Neural crest cell (in vitro differentiated cells): ENCODE results near the gene TJP2. TPM values are rescaled to one million over a fixed set of nuclear protein-coding genes. Genes with fewer than 3 reads are reported as not detected.
A peak's percentile ranks its signal among the peaks of the same experiment; 100 is the strongest.

Experiments
- DNase-seq: peaks from one replicate; pipeline ENCODE4 v3.0.0; 2021; ENCODE audit warnings: low read depth, mixed read lengths, low spot score
- H3K27ac Mint-ChIP-seq: one replicate; pipeline ENCODE4 v1.8.0; 2021; ENCODE audit warnings: mild to moderate bottlenecking, mixed read lengths; ENCODE audit not compliant: unreplicated experiment
- H3K27me3 Mint-ChIP-seq: 2 replicates; pipeline ENCODE4 v1.8.0; 2021; ENCODE audit warnings: low read depth, mild to moderate bottlenecking, mixed read lengths
- H3K36me3 Mint-ChIP-seq: 2 replicates; pipeline ENCODE4 v1.8.0; 2021; ENCODE audit warnings: low read depth, mild to moderate bottlenecking, mixed read lengths
- H3K4me1 Mint-ChIP-seq: 2 replicates; pipeline ENCODE4 v1.8.0; 2021; ENCODE audit warnings: mixed read lengths
- H3K4me3 Mint-ChIP-seq: one replicate; pipeline ENCODE4 v1.8.0; 2021; ENCODE audit warnings: mild to moderate bottlenecking, mixed read lengths
- H3K9me3 Mint-ChIP-seq: 2 replicates; pipeline ENCODE4 v1.8.0; 2021; ENCODE audit warnings: mixed read lengths
- CTCF ChIP-seq: fragments of 200-600 bp; sonication (generic); conservative IDR thresholded peaks from 2 replicates; pipeline ENCODE4 v1.5.0; 2021; ENCODE audit warnings: antibody characterized with exemption, mild to moderate bottlenecking
- total RNA-seq: library from RNA; stranded (reverse); gene quantifications from 2 replicates; pipeline ENCODE4 v1.2.1, GENCODE V29; 2021

The TJP2 gene
- total RNA-seq, 1 donor from 2014 or later: 27.8 TPM

GRCh38 chr9:69307446-69308205 lies 133.5 kb downstream of the TJP2 start:
- Mint-ChIP-seq H3K27me3 (no peaks in the 10 kb centered on the region), H3K36me3 (peaks cover 5% of the 10 kb centered on the region), H3K27ac (no peak overlapping the region), H3K4me3 (no peak overlapping the region), H3K4me1 (no peaks in the 10 kb centered on the region), H3K9me3 (peaks cover 3% of the 10 kb centered on the region)
- no peak for DNase-seq
- no peak for TF ChIP-seq CTCF

GRCh38 chr9:69308206-69308931 lies 134.3 kb downstream of the TJP2 start:
- peaks cover 6% of the 10 kb centered on the region for H3K36me3 Mint-ChIP-seq
- peaks cover 3% of the 10 kb centered on the region for H3K9me3 Mint-ChIP-seq
- no peak overlapping the region for H3K4me3 Mint-ChIP-seq
- H3K27ac Mint-ChIP-seq: peak overlapping the region; percentile 13
- no peak for DNase-seq
- no peaks in the 10 kb centered on the region for H3K4me1 Mint-ChIP-seq
- no peak for TF ChIP-seq CTCF
- no peaks in the 10 kb centered on the region for H3K27me3 Mint-ChIP-seq

- Mint-ChIP-seq H3K27ac (no peak overlapping the region), H3K27me3 (no peaks in the 10 kb centered on the region), H3K36me3 (peaks cover 12% of the 10 kb centered on the region), H3K4me1 (no peaks in the 10 kb centered on the region), H3K9me3 (peaks cover 15% of the 10 kb centered on the region), H3K4me3 (no peak overlapping the region)
- DNase-seq: no peak
- no peak for TF ChIP-seq CTCF
Measured at GRCh38 chr9:69313175-69313574, 139.1 kb downstream of the TJP2 start.

GRCh38 chr9:69314547-69314946 lies 140.5 kb downstream of the TJP2 start:
- H3K4me1 Mint-ChIP-seq: peaks cover 6% of the 10 kb centered on the region
- H3K36me3 Mint-ChIP-seq: peaks cover 12% of the 10 kb centered on the region
- no peak overlapping the region for H3K27ac Mint-ChIP-seq
- peaks cover 15% of the 10 kb centered on the region for H3K9me3 Mint-ChIP-seq
- no peak for DNase-seq
- no peak for TF ChIP-seq CTCF
- H3K4me3 Mint-ChIP-seq: no peak overlapping the region
- H3K27me3 Mint-ChIP-seq: peaks cover 12% of the 10 kb centered on the region

GRCh38 chr9:69317081-69317480 lies 143.0 kb downstream of the TJP2 start:
- Mint-ChIP-seq H3K9me3 (peaks cover 14% of the 10 kb centered on the region), H3K36me3 (peaks cover 10% of the 10 kb centered on the region), H3K4me3 (no peak overlapping the region), H3K4me1 (peaks cover 9% of the 10 kb centered on the region), H3K27me3 (peaks cover 25% of the 10 kb centered on the region), H3K27ac (no peak overlapping the region)
- no peak for DNase-seq
- TF ChIP-seq CTCF: no peak
